Omental fat pad (tissue), 4 donors: ENCODE measurements around the gene NLRP9. TPM values are rescaled to one million over a fixed set of nuclear protein-coding genes. Genes with fewer than 3 reads are reported as not detected.

Experiments used
- ATAC-seq: fragments of 150-250 bp; one replicate; pipeline ENCODE4 v1.9.1; 2016; ENCODE audit warnings: mild to moderate bottlenecking, moderate library complexity; ENCODE audit not compliant: low FRiP score
- DNase-seq: peaks from one replicate; pipeline ENCODE4 v3.0.0-alpha.2; 2019; ENCODE audit warnings: low spot score
- total RNA-seq, 4 donors: library from RNA; depleted of rRNA; stranded (reverse); fragments of >200 nt; gene quantifications; one replicate each; pipeline ENCODE4 v1.1.0, GENCODE V29; 2016
- TF ChIP-seq, protein P1 (sequence below), 3 donors: fragments of 450-650 bp; IDR thresholded peaks; one replicate each; pipeline ENCODE4 v1.5.1; 2016 to 2017; ENCODE audit warnings: antibody characterized with exemption in 3 of 3, mild to moderate bottlenecking in 3 of 3, moderate library complexity in 2 of 3

NLRP9 gene
- total RNA-seq, 4 donors from 2014 or later, result not detected

DNA sequence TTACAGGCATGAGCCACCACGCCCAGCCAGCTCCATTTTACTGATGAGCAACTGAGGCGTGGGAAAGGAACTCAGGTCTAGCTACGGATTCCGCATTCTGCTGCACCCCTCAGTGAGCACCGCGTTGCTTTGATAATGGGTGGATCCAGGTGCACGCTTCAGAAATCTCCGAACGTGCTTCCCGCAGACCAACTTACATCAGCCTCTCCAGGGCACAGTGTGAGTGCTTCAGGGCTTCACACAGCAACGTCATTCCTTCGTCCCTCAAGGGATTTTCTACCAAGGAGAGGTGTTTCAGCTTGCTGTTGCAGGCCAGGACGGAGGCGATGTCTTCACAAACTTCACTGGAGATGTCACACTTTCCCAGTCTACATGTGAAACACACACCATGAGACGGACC lies 21.7 kb downstream of the NLRP9 start:
- DNase-seq (no peak), ATAC-seq (no peak)
- TF ChIP-seq, protein P1, sequence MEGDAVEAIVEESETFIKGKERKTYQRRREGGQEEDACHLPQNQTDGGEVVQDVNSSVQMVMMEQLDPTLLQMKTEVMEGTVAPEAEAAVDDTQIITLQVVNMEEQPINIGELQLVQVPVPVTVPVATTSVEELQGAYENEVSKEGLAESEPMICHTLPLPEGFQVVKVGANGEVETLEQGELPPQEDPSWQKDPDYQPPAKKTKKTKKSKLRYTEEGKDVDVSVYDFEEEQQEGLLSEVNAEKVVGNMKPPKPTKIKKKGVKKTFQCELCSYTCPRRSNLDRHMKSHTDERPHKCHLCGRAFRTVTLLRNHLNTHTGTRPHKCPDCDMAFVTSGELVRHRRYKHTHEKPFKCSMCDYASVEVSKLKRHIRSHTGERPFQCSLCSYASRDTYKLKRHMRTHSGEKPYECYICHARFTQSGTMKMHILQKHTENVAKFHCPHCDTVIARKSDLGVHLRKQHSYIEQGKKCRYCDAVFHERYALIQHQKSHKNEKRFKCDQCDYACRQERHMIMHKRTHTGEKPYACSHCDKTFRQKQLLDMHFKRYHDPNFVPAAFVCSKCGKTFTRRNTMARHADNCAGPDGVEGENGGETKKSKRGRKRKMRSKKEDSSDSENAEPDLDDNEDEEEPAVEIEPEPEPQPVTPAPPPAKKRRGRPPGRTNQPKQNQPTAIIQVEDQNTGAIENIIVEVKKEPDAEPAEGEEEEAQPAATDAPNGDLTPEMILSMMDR (IDR thresholded peaks at IDR 0.05), result no peak

DNA sequence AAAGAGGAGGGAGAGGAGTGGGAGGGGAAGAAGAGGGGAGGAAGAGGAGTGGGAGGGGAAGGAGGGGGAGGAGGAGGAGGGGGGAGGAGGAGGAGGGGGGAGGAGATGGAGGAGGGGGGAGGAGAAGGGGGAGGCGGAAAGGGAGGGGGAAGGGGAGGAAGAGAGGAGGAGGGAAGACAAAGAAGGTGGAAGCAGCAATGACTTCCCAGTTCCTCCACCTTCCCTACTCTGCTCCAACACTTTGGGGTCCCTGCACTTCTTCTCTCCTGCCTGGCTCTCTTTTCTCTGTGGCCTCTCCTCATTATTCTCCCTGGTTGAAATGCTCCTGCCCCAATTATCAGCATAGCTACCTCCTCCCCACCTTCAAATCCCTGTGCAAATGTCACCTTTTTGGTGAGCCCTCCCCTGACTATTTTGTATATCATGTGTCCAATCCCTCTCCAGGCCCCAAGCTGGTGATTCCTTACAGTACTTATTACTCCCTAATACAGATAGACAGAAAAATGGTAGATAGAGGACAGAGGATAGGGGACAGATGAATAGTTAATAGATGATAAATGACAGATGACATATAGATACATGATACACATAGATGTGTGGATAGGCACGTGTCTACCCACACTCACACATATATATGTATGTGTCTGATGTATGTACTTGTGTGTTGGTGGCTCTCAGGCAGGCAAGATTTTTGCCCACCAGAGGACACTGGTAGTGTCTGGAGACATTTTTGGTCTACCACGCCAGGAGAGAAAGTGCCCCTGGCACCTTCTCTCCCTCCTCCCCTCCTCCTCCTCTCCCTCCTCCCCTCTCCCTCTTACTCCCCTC lies 25.2 kb downstream of the NLRP9 start:
- DNase-seq, result no peak
- ATAC-seq, result no peak
- TF ChIP-seq, protein P1 (IDR thresholded peaks at IDR 0.05), result no peak

DNA sequence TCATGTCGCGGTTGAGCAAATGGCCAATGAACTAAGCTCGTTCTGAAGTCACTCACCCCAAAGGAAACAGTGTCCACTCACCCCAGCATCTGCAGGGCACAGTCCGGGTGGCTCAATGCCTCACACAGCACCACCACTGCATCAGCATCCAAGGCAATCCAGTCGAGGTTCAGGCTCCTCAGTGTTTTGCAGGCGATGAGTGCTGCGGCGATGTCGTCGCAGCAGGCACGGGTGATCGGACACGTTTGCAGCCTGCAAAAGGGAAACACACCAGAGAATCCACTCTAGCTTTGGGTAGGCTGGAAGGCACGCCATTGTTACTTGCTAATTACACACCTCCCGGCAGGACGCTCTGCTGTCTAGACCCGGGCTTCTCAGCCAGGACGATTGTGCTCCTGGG lies 26.5 kb downstream of the NLRP9 start:
- ATAC-seq, result no peak
- DNase-seq, result no peak
- TF ChIP-seq, protein P1 (IDR thresholded peaks at IDR 0.05), result no peak

DNA sequence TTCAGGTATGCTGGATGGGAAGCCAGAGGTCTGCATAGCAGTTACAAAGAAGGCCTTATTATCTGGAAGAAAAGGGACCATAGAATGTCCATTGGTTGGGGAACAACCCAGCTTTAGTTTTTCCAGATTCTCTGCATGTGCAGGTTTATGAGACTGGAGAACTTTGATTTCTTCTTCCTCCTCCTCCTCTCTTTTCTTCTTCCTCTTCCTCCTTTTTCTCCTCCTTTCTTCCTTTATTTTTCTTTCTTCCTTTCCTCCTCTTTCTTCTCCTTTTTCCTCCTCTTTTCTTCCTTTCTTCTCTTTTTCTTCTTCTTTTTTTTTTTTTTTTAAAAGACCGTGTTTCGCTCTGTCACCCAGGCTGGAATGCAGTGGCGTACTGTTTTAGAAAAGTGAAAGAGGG lies 32.2 kb downstream of the NLRP9 start:
- DNase-seq (no peak), ATAC-seq (no peak)
- TF ChIP-seq, protein P1 (IDR thresholded peaks at IDR 0.05), result no peak

DNA sequence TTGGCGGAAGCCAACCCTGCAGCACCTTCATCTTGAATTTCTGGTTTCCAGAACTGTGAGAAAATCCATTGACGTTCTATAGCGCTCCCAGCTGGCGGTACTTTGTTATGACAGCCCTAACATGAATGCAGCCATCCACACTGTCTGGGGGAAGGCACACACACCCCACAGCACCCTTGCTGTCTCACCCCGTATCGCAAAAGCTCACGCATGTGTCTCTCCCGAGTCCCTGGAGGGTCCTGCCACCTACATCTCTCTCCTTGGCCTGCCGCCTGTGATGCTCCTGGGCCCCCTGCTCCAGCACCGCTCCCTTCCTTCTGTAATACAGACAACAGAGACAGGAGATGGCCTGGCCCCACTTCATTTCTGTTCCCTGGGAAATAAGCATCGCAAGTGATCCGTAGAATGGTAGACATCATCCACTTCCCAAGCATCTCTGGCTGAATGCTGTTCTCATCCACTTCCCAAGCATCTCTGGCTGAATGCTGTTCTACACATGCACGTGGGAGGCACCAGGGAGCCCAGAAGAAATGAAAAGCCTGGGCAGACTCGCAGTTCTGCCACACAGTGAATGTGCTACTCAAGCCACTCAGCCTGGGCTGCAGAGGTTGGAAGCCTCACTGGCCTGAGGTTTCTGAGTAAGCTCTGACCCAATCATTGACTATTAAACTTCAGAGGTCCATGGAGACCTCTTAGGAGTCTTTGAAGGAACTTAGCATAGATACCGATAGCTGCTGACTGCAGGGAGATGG lies 33.5 kb downstream of the NLRP9 start:
- no peak for DNase-seq
- ATAC-seq, result no peak
- TF ChIP-seq, protein P1 (IDR thresholded peaks at IDR 0.05), result no peak

DNA sequence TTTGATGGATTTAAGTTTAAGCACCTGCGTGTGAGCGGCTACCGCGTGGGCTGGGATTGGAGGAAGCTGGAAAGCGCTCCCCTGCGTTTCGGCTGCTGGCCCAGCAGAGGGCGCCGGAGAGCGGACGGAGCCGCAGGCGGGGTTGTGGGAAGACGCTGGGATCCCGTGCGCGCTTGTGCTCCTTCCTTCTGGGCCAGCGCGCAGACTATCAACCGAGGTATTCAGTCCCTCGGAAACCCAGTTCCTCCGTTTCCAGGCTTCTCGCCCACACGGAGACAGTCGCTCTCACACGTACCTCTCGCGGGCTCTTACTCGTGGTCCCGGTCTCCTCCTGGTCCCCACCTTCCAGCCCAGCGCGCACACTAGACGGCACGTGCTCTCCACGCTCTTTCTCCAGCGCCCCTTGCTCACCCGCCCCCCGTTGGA lies 34.4 kb downstream of the NLRP9 start:
- DNase-seq (no peak), ATAC-seq (peak; percentile 48)
- TF ChIP-seq, protein P1 (IDR thresholded peaks at IDR 0.05), result no peak
